Measurements from ENCODE around the gene CNNM3.

CNNM3 gene

GRCh38 chr2:96799623-96799935 lies 16.5 kb upstream of the CNNM3 start:
- Histone ChIP-seq H3K27ac (ENCODE audit: extremely low read depth, low read depth, low read length) (no peak overlapping the region), H3K36me3 (ENCODE audit: control insufficient read depth in 2 of 2, insufficient read depth in 1 of 2, low read length in 2 of 2) (peaks cover 15 to 59% of the 10 kb centered on the region in 2 experiments; a peak in 2 of 3 replicates), H3K4me1 (ENCODE audit: control insufficient read depth, insufficient read depth, low read length) (no peaks in the 10 kb centered on the region), H3K9me3 (ENCODE audit: control insufficient read depth, insufficient read depth, low read depth, low read length) (no peaks in the 10 kb centered on the region), H3K4me3 (ENCODE audit: low read depth, low read length) (no peak overlapping the region)
- no peak for TF ChIP-seq ZBTB20 (tag by site-specific recombination; IDR thresholded peaks at IDR 0.05)
- TF ChIP-seq ZNF274 (IDR thresholded peaks at IDR 0.05; ENCODE audit: low read length) = no peak
- no peak for TF ChIP-seq ZNF274 (tag by site-specific recombination; IDR thresholded peaks at IDR 0.05; ENCODE audit: borderline replicate concordance)
- no peak for TF ChIP-seq TRIM28 (IDR thresholded peaks at IDR 0.05; ENCODE audit: borderline replicate concordance, low read length)
- no peak for TF ChIP-seq ZNF629 (tag by site-specific recombination; IDR thresholded peaks at IDR 0.05)
- TF ChIP-seq YY2 (tag by site-specific recombination; IDR thresholded peaks at IDR 0.05) = no peak
- no peak for TF ChIP-seq ZNF311 (tag by site-specific recombination; IDR thresholded peaks at IDR 0.05; ENCODE audit: borderline replicate concordance)
- no peak for TF ChIP-seq ZNF214 (tag by site-specific recombination; IDR thresholded peaks at IDR 0.05; ENCODE audit: borderline replicate concordance)
- TF ChIP-seq KLF10 (tag by site-specific recombination; IDR thresholded peaks at IDR 0.05) = no peak
- TF ChIP-seq, protein P1, sequence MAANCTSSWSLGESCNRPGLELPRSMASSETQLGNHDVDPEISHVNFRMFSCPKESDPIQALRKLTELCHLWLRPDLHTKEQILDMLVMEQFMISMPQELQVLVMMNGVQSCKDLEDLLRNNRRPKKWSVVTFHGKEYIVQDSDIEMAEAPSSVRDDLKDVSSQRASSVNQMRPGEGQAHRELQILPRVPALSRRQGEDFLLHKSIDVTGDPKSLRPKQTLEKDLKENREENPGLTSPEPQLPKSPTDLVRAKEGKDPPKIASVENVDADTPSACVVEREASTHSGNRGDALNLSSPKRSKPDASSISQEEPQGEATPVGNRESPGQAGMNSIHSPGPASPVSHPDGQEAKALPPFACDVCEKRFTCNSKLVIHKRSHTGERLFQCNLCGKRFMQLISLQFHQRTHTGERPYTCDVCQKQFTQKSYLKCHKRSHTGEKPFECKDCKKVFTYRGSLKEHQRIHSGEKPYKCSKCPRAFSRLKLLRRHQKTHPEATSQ (tag by site-specific recombination; IDR thresholded peaks at IDR 0.05) = no peak
- no peak for TF ChIP-seq KLF7 (tag by site-specific recombination; IDR thresholded peaks at IDR 0.05; ENCODE audit: borderline replicate concordance)
- TF ChIP-seq ZNF555 (tag by site-specific recombination; conservative IDR thresholded peaks at IDR 0.05) = no peak
- TF ChIP-seq, protein P2, sequence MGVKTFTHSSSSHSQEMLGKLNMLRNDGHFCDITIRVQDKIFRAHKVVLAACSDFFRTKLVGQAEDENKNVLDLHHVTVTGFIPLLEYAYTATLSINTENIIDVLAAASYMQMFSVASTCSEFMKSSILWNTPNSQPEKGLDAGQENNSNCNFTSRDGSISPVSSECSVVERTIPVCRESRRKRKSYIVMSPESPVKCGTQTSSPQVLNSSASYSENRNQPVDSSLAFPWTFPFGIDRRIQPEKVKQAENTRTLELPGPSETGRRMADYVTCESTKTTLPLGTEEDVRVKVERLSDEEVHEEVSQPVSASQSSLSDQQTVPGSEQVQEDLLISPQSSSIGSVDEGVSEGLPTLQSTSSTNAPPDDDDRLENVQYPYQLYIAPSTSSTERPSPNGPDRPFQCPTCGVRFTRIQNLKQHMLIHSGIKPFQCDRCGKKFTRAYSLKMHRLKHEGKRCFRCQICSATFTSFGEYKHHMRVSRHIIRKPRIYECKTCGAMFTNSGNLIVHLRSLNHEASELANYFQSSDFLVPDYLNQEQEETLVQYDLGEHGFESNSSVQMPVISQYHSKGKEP (tag by site-specific recombination; IDR thresholded peaks at IDR 0.05) = no peak
- TF ChIP-seq ZNF585B (tag by site-specific recombination; IDR thresholded peaks at IDR 0.05) = no peak
- TF ChIP-seq ZNF521 (tag by site-specific recombination; IDR thresholded peaks at IDR 0.05) = no peak
- no peak for TF ChIP-seq ZSCAN30 (tag by site-specific recombination; IDR thresholded peaks at IDR 0.05)
- TF ChIP-seq ZNF626 (tag by site-specific recombination; IDR thresholded peaks at IDR 0.05) = no peak
- TF ChIP-seq, protein P3, sequence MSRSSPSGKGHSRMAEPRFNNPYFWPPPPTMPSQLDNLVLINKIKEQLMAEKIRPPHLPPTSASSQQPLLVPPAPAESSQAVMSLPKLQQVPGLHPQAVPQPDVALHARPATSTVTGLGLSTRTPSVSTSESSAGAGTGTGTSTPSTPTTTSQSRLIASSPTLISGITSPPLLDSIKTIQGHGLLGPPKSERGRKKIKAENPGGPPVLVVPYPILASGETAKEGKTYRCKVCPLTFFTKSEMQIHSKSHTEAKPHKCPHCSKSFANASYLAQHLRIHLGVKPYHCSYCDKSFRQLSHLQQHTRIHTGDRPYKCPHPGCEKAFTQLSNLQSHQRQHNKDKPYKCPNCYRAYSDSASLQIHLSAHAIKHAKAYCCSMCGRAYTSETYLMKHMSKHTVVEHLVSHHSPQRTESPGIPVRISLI (tag by site-specific recombination; IDR thresholded peaks at IDR 0.05) = no peak
- TF ChIP-seq, protein P4, sequence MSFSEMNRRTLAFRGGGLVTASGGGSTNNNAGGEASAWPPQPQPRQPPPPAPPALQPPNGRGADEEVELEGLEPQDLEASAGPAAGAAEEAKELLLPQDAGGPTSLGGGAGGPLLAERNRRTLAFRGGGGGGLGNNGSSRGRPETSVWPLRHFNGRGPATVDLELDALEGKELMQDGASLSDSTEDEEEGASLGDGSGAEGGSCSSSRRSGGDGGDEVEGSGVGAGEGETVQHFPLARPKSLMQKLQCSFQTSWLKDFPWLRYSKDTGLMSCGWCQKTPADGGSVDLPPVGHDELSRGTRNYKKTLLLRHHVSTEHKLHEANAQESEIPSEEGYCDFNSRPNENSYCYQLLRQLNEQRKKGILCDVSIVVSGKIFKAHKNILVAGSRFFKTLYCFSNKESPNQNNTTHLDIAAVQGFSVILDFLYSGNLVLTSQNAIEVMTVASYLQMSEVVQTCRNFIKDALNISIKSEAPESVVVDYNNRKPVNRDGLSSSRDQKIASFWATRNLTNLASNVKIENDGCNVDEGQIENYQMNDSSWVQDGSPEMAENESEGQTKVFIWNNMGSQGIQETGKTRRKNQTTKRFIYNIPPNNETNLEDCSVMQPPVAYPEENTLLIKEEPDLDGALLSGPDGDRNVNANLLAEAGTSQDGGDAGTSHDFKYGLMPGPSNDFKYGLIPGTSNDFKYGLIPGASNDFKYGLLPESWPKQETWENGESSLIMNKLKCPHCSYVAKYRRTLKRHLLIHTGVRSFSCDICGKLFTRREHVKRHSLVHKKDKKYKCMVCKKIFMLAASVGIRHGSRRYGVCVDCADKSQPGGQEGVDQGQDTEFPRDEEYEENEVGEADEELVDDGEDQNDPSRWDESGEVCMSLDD (tag by site-specific recombination; IDR thresholded peaks at IDR 0.05) = no peak
- no peak for TF ChIP-seq IKZF3 (tag by site-specific recombination; IDR thresholded peaks at IDR 0.05)
- TF ChIP-seq ZNF114 (tag by site-specific recombination; IDR thresholded peaks at IDR 0.05) = no peak
- ChIA-PET POLR2A (interaction anchor here (0.6 to 1.8 kb wide), 2 partner anchors 21 to 39 kb away, joined by 3 to 6 read pairs; partner anchors contain the start of gene CNNM4), CTCF (interaction anchor here (0.6 to 2.4 kb wide), 6 partner anchors 11 to 135 kb away, joined by 3 to 21 read pairs (median 8); no protein-coding TSS in a partner anchor)
